Epithelial cell of prostate (primary cell): ENCODE data around the gene PARK7.
"Not testable (repeated sequence)": the region's sequence is repeated elsewhere in the genome, so short reads cannot be mapped to it uniquely, and the experiment has no call there.

Experiments used
- DNase-seq: peaks from one replicate; pipeline ENCODE4 v3.0.0-alpha.2; 2011; ENCODE audit warnings: low read depth, low spot score
- H3K27ac ChIP-seq: fragments of 450-650 bp; 2 replicates; pipeline ENCODE4 v1.5.1; 2017; ENCODE audit warnings: mild to moderate bottlenecking

The PARK7 gene

GRCh38 chr1:7961216-7962013 lies at the start of gene PARK7:
PARK7 (plus strand) TSS chr1:7961711; CDS start chr1:7962786, 1,075 bp downstream.
- peak within 1 kb of the TSS; percentile 75 for H3K27ac ChIP-seq
- peak; percentile 95 for DNase-seq

DNA sequence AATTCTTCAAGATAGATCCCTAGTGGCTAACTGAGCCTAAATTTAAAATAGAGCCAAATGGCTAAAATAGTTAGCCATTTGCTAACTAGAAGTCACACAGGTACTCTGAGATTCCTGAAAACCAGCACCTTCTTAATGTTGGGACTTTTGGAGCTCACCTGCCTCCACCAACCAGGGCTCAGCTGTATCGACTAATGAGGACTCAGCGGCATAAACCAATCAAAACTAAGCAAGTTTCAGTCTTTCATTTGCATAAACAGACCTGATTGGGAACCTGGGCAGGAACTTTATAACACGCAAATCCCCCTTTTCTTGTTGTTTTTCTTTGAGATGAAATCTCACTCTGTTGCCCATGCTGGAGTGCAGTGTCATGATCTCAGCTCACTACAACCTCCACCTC lies 49.4 kb upstream of the PARK7 start:
- H3K27ac ChIP-seq: no peak overlapping the region
- no peak for DNase-seq

DNA sequence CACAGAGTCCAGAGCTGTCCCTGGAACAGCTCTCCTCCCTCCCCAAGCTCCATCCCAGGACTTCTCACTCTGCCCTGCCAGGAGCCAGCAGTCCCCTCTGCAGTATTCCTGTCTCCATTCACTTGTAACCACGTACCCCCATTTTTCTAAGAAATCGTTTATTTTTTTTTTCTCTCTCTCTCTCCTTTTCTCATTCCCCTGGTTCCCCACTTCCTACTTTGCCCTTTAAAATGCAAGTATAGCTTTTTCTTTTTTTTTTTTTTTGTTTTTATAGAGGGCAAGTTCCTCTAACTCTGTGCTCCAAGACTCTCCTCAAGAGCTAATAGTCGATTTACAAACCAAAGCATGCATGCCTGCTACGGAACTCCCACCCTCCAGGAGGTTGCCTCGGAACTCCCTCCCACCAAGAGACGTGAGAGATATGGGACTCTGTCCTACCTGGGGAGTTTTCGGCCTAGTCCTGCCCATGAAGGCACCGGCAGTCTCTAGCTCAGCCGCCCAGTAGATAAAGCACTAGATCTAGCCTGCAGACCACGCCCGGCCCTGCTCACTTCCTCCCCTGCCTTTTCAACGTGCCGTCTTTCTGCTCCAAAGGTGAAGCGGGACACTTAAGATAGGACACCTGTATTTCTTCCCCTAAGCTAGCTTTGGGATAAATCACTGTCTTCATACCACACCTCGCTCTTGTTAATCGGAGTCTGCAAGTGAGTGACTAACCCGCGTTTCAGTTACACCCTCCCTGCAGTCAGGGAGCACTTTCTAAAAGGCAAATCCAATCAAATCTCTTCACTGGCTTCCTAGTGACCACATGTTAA lies 48.6 kb upstream of the PARK7 start:
- no peak for DNase-seq

DNA sequence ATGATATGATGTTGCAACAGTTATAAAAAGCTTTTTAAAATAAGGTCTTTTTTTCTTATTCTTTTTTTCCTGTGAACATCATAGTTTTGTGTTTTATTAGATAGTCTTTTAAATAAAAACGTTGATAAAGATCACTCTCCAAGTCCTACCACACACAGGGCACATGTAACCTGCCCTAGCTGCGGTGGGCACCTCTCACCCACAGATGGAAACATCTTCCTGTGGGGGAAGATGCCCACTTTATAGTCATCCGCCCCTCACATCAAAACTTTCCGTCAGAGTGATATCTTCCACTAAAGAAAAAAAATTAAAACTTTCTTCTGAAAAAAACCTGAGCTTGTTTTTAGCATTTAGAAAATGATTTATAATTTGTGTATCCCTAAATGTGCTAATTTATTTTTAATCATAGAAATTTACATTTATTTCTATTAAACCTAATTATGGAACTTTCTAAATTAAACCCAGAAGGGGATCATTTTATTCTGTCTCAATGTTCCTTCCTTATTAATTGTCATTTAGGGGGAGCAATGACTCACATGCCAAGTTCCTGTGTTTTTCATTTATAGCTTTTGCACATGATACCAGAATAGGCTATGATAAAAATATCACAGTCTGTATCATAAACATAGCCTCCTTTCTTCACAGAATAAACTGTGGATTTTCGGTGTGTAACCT lies 45.5 kb upstream of the PARK7 start:
- DNase-seq: no peak
- H3K27ac ChIP-seq: no peak overlapping the region

More for the DNA sequence above, 48.6 kb upstream of the PARK7 start:
- no peak overlapping the region for H3K27ac ChIP-seq

DNA sequence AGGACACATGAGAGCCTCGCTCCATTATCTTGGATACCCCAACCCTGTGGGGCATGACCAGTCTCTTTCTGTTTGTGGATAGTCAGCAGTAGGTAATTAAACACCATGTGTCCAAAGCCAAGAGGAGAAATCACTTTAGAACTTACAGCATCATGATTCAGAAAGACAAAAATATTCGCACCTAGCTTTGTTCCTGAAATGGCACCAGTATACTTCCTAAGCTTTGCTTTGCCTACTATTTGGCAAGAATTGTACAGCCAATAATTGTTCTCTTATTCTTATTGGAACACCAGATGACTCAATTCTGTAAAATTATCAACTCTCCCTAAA lies 45.0 kb upstream of the PARK7 start:
- H3K27ac ChIP-seq: no peak overlapping the region
- DNase-seq: no peak

DNA sequence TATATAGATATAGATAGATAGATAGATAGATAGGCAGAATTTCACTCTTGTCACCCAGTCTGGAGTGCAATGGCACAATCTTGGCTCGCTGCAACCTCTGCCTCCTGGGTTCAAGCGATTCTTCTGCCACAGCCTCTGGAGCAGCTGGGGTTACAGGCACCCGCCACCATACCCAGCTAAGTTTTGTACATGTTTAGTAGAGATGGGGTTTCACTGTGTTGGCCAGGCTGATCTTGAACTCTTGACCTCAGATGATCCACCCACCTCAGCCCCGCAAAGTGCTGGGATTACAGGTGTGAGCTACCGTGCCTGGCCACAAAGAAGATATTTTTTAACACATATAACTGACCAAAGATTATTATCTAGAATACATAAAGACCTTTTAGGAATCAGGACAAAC lies 43.5 kb upstream of the PARK7 start:
- DNase-seq, H3K27ac ChIP-seq: not testable (repeated sequence)

DNA sequence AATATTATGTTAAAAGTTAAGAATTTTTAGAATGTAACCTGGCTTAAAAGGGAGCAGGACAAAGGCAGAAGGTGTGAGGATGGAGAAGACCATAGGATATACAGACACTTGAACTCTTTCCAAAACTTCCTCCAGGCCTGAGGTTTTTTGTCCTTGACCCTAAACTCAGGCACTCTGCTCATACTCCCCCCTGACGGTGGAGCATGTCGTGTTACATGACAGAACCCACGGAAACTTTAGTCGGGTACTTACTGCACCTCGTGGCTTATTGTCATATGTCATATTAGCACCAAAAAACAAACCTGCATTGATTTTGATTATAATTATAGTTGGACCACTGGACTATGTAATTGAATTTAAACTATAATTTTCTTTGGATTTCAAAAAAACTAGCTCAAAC lies 41.6 kb upstream of the PARK7 start:
- no peak overlapping the region for H3K27ac ChIP-seq
- DNase-seq: no peak

GRCh38 chr1:7921796-7922195 lies 39.7 kb upstream of the PARK7 start:
- DNase-seq: no peak
- H3K27ac ChIP-seq: no peak overlapping the region

DNA sequence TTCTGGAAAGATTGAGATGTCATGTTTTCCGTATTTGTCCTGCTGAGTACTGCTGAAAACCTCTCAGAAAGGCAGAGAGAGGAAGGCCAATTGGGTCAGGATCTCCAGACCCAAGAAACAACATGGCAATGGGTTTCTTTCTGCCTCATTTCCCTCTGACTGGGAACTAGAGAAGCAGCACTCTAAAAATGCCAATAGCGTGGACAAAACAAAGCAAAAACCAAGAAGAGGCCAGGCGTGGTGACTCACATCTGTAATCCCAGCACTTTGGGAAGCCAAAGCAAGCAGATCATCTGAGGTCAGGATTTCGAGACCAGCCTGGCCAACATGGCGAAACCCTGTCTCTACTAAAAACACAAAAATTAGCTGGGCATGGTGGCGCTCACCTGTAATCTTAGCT lies 39.2 kb upstream of the PARK7 start:
- DNase-seq: no peak
- no peak overlapping the region for H3K27ac ChIP-seq

DNA sequence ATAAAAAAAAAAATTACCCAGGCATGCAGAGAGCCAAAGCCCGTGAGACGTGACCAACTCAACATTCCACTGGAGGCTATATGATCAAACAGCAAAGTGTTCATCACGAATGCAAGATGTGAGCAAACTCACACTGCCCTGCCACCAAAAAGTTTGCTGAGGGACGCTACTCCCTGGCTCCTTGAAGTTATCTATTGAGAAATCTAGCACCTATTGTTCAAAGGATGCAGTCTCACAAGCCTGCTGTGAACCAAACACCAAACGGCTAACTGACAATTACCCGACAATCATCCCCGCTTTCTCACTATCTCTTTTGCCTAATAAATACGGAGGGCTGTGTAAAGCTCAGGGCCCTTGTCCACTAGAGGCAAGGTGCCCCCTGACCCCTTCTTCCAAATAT lies 34.5 kb upstream of the PARK7 start:
- DNase-seq, H3K27ac ChIP-seq: not testable (repeated sequence)

DNA sequence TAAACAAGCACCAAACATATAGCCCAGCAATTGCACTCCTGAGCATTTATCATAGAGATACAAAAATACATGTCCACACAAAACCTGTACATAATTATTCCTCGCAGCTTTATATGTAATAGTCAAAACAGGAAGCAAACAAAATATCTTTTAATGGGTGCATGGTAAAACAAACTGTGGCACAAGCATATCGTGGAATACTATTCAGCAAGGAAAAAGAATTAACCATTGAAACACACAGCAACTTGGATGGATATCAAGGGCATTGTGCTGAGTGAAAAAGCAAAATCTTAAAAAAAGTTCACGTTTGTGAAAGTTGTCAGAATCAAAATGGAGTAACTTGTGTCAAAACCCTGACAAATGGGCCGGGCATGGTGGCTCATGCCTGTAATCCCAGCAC lies 33.3 kb upstream of the PARK7 start:
- H3K27ac ChIP-seq: no peak overlapping the region
- DNase-seq: no peak

GRCh38 chr1:7929637-7930036 lies 31.9 kb upstream of the PARK7 start:
- no peak overlapping the region for H3K27ac ChIP-seq
- no peak for DNase-seq

DNA sequence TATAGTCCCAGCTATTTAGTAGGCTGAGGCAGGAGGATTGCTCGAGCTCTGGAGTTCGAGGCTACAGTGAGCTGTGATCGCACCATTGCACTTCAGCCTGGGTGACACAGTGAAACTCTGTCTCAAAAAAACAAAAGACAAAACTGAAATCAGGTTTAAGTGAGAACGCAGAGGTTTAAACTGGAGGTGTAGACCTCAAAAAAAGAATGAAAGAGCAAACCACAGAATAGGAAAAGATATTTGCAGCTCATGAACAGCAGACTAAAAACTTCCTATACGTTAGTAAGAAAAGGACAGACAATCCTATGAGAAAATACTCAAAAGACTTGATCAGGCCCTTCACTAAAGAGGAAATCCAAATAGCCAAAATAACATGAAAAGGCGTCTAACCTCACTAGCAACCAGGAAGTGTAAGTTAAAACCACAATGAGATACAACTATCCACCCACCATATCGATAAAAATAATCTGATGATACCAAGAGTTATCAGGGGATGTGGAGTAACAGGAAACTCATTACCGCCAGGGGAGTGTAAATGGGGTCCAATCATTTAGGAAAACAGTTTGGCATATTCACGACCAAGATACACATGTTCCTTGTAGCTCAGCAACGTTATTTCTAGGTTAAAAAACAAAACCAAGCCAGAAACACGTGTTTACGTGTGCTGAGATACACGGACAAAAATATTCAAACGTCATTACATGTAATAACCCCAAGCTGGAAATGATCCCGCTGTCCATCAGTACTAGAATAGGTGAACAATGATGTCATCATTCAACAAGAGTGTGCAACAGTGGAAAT lies 30.7 kb upstream of the PARK7 start:
- no peak for DNase-seq

GRCh38 chr1:7931446-7931812 lies 30.1 kb upstream of the PARK7 start:
- H3K27ac ChIP-seq: no peak overlapping the region
- DNase-seq: no peak

More for the DNA sequence above, 30.7 kb upstream of the PARK7 start:
- no peak overlapping the region for H3K27ac ChIP-seq

- no peak overlapping the region for H3K27ac ChIP-seq
- no peak for DNase-seq
Measured at GRCh38 chr1:7932524-7933138, 28.9 kb upstream of the PARK7 start.

DNA sequence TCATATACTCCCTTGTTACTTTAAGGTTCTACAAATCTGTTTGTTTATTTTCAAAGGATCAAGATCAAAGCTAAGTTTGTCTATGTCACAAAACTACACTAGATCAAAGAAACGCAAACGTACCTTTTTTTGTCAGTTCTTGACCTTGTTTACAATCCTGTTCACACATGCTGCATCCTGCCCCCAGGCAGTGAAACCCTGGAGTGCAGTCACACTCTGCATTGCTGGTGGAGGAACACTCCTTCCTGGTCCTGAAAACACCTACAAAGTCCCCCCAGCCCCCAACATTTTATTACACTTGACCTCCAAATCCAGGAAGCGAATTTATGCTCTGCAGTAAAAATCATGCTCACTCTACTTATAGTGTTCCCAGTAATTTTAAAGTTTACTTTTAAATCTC lies 23.4 kb upstream of the PARK7 start:
- H3K27ac ChIP-seq: no peak overlapping the region
- no peak for DNase-seq

DNA sequence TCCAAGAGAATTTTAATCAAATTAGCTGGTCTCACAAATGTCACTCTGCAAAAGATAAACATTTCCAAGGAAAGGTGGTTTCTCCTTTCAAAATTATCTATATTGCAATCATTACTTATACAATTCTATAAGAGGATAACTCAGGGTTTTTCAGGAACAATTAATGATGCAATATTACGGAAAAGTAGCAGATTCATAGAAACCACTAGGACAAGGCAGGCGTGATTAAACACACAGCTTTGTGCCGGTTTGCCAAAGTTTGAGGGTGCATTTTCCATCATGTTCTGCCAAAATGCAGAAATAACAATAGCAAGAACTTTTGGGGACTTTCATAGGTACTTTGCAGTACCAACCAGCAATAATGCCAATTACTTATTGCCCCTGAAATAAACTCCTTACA lies 21.5 kb upstream of the PARK7 start:
- no peak for DNase-seq
- no peak overlapping the region for H3K27ac ChIP-seq

GRCh38 chr1:7940745-7941436 lies 20.6 kb upstream of the PARK7 start, which contains the start of gene TNFRSF9:
TNFRSF9 (minus strand) TSS chr1:7940839; CDS start chr1:7939994, 845 bp downstream.
- no peak for DNase-seq
- H3K27ac ChIP-seq: no peak within 1 kb of the TSS

DNA sequence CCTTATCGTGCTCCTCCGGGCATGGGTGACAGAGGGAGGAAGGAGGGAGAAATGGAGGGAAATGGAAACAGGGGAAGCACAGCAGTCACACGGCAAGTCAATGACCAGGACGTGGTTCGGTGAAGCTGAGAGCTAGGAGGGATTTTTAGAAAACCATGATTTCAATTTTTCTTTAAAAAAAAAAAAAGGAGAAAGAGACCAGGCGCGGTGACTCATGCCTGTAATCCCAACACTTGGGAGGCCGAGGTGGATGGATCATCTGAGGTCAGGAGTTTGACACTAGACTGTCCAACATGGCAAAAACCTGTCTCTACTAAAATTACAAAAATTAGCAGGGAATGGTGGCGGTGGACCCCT lies 20.1 kb upstream of the PARK7 start:
- DNase-seq: no peak
- no peak overlapping the region for H3K27ac ChIP-seq
